Left colon (tissue), 2 donors: ENCODE measurements around the gene RPL35. TPM values are rescaled to one million over a fixed set of nuclear protein-coding genes. Genes with fewer than 3 reads are reported as not detected.
"Not testable (repeated sequence)": the region's sequence is repeated elsewhere in the genome, so short reads cannot be mapped to it uniquely, and the experiment has no call there.

ENCODE experiments used
- ATAC-seq: fragments of 200-7000 bp; cut with Tn5 transposase; one replicate; pipeline ENCODE4 v1.9.1; 2020; ENCODE audit warnings: mild to moderate bottlenecking, moderate library complexity
- DNase-seq, 2 donors: peaks; one replicate each; pipeline ENCODE4 v3.0.0-alpha.2; 2020
- intact Hi-C, 2 donors: fragments of 100-400 bp; cut with DNase I in 1 of 2; cut with micrococcal nuclease in 1 of 2; formaldehyde crosslinking; loops; one replicate each; pipeline versions ENCODE4 v1.11.2 to v1.14.0; 2022; cut with DNase I, micrococcal nuclease
- total RNA-seq, 2 donors: library from RNA; stranded (reverse); fragmentation: NEBNext Ultra II Directional; extraction: Animal tissue kit (Norgen Biotek cat#: 25700); gene quantifications; one replicate each; pipeline ENCODE4 v1.2.1, GENCODE V29; 2021
- donor health status: DM: no; HTN: no; CAD: no.
- donor health status: DM: yes; HTN: yes; CAD: no.

The RPL35 gene
- total RNA-seq, 2 donors from 2014 or later: 771 to 811 TPM

DNA sequence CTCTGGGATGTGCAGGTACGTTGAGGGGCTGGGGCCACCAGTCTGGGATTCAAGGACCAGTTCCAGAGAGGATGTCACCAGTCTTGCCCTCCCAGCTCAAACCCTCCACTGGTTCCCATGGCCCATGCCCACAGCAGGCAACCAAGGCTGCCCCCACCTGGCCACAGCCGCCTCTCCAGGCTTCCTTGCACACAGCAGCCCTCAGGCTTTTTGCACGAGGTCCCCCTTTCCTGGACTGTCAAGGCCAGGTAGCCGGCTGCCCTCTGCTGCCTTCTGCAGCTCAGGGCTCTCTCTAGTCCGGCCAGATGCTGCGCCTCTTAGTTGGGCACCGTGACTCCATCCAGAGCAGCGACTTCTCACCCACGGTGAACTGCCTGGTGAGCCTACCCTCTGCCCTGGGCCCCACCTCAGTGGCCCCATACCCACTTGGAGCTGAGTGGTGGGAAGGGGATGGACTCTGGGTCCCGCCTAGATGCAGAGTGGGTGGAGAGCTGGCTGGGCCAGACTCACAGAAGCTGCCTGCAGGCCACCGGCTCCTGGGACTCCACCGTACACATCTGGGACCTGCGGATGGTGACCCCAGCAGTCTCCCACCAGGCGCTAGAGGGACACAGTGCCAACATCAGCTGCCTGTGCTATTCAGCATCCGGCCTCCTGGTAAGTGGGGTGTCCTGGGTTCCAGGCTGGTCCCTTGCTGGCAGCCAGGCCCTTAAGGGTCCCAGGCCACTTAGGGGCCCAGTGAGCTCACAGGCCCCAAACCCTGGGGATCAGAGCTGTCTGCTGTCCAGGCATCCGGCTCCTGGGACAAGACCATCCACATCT is 5.6 kb downstream of the RPL35 start:
- intact Hi-C loops: no loop called here

DNA sequence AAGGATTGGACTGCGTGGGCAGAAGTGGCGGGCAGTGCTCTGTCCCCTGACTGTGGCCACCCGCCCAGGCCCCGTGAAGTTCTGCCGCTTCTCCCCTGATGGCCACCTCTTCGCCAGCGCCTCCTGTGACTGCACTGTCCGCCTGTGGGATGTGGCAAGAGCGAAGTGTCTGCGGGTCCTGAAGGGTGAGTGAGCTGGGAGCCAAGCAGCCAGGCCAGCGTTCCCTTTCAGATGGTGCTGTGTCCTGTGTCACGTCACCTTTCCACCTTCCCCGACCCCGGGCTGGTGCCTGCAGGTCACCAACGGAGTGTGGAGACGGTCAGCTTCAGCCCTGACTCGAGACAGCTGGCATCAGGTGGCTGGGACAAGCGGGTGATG is 6.2 kb downstream of the RPL35 start:
- intact Hi-C loops: no loop called here
- no peak for DNase-seq
- ATAC-seq: no peak

More for the DNA sequence above, 5.6 kb downstream of the RPL35 start:
- ATAC-seq: peak; percentile 14
- no peak for DNase-seq

DNA sequence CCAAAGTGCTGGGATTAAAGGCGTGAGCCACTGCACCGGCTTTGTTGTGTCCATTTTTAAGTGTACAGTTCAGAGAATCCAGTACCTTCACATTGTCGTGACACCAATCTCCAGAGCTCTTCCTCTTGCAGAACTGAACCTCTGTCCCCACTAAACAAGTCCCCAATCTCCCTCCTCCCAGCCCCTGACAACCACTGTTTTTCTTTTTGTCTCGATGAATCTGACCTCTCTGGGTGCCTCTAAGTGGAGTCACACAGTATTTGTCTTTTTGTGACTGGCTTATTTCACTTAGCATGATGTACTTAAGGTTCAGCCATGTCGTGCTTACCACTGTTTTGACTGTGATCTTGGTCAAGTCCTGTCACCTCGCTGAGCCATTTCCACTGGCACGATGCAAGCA is 6.9 kb downstream of the RPL35 start:
- ATAC-seq (no peak), DNase-seq (no peak)
- intact Hi-C loops: loop anchor here in 1 of 2 donors (5.0 kb wide), 1 partner anchor 83 kb away; the partner anchor contains the start of gene NR6A1

DNA sequence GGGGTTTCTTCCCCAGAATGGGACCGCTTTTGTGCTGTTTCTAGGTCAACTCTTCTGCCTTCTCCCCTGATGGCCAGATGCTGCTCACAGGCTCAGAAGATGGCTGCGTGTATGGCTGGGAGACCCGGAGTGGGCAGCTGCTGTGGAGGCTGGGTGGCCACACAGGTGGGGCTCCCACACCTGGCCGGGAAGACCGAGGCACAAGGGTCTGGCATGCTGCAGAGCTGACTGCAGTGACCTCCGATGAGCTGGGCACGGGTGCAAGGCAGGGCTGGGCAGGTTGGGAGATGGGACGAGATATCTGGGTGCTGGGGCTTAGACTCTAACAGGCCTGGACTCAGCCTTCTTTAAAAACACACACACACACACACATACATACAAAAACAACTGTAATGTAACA is 7.6 kb downstream of the RPL35 start:
- no peak for ATAC-seq
- no peak for DNase-seq
- intact Hi-C loops: loop anchor here in 1 of 2 donors (5.0 kb wide), 1 partner anchor 82 kb away; the partner anchor contains the start of gene NR6A1

DNA sequence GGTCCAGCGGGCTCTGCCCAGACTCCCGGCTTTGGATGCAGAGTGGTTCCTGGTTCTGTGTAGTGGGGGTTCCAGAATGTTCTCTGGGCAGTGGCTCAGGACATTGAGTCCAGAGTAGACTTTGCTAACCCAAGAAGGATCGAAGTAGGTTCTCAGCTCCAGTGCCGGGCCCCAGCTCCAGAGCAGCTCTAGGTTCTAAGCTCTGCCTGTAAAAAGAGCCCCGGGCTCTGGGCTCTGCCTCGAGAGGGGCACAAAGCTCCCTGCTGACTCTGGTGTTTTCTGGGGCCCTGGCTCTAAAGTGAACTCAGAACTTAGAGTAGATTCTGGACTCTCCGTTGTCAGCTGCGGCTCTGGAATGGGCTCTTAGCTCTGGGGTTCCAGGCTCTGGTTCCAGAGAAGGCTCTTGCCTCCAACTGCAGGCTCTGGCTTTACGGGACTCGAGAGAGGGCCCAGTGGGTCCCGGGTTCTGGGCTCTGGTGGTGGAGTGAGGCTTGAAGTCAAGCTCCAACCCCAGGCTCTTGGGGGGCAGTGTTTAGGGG is 8.1 kb downstream of the RPL35 start:
- ATAC-seq (no peak), DNase-seq (no peak)
- intact Hi-C loops: loop anchor here (2.0 to 5.0 kb wide), 2 partner anchors 79 to 81 kb away; partner anchors contain the start of gene NR6A1 (in 1 of the 2)

DNA sequence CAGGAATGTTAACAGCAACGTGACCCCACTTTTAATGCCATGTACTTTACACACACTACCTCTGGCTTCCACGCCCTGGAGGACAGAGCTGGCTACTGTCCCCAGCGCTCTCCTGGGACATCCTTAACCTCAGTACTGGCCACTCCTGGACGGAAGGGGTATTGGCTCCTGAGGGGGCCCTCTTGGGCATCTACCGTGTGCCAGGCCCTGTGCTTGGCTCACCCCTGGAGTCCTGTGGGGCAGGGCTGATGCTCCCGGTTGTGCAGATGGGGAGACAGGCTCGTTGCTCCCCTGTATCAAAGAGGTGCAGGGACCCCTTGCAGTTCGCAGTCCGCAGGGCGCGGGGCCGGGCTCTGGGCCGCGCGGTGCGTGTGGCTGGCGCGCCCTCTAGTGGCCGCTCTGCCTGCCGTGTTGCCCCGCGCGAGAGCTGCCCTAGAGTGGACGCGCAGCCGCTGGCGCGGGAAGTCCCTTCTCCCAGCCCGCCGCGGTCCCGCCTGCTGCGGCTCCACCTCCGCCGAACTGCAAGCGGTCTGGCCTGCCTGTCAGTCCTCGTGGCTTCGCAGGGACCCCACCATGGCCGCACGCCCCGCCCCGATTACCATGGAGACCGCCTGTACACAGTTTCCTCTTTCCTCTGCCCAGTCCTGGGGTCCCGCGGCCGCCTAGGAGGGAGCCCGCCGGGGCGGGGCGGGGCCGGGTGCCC is 8.8 kb downstream of the RPL35 start, which contains the start of gene WDR38:
Gene WDR38, plus strand, starts transcription at position 632 of the 703 bp plus-strand sequence. CDS start 72 bp downstream, outside the sequence.
- intact Hi-C loops: loop anchor here (2.0 to 5.0 kb wide), 2 partner anchors 78 to 81 kb away; partner anchors contain the start of gene NR6A1 (in 1 of the 2)

DNA sequence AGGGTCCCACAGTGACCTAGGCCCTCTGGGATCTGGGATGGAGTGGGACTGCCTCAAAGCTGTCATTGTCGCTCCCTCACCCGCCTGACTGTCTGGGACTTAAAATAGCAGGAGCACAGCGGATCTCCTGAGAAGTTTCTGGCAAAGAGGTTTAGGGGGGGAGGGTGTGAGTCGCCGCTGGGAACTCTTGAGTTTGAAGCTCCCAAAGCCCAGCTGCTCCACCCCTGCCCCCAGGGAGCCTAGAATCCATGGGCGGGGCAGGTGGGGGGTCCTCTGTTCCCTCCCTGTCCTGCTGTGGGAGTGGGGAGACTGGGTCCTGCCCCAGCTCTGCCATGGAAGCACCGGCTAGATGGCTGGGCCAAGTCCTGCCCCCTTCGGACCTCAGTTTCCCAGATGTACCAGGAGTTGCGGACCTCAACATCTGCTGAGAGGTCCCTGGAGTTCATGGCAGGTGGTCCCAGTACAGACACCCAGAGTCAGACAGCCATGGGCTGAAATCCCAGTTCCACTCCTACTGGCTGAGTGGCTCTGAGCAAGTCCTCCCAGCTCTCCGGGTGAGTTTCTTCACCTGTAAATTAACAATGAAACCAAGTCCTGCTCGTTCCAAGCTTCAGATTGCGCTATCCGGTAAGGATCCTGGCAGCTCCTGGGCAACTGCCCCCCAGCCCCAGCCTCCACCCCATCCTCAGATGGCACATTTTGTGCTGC is 9.5 kb downstream of the RPL35 start:
- DNase-seq: no peak
- intact Hi-C loops: loop anchor here (2.0 to 5.0 kb wide), 2 partner anchors 77 to 80 kb away; partner anchors contain the start of gene NR6A1 (in 1 of the 2)
- ATAC-seq: no peak

More for the DNA sequence above, 8.8 kb downstream of the RPL35 start, which contains the start of gene WDR38:
- DNase-seq: peak; percentile 66 to 82
- ATAC-seq: peak; percentile 87

DNA sequence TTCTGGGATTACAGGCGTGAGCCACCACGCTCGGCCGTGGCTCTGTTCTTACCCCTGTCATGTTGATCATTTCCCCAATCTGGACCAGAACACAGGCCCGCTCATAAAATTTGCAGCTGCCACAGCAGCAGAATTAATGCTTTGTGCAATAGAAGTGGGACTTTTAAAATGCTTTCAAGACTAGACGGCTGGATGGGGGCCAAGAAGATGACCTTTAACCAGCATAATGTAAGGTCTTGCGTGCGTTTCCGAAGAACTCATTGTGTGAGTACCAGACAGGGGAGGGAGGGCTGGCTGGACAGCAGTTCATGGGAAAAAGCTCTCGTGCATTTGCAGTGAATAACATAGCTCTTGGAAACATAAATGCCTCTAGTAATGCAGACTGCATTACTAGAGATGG is 12.0 kb downstream of the RPL35 start:
- intact Hi-C loops: loop anchor here in 1 of 2 donors (5.0 kb wide), 1 partner anchor 78 kb away; the partner anchor contains the start of gene NR6A1
- DNase-seq (no peak), ATAC-seq (no peak)

DNA sequence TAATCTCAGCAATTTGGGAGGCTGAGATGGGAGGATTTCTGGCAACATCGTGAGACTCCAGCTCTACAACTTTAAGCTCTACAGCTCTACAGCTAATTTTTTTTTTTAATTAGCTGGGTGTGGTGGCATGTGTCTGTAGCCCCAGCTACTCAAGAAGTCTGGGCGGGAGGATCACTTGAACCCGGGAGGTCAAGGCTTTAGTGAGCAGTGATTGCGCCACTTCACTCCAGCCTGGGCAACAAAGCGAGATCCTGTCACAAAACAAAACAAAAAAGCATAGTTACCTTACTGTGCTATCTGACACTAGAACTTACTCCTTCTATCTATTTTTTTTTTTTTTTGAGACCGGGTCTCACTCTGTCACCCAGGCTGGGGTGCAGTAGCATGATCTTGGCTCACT is 14.8 kb downstream of the RPL35 start:
- DNase-seq: no peak
- intact Hi-C loops: no loop called here
- peak; percentile 37 for ATAC-seq

DNA sequence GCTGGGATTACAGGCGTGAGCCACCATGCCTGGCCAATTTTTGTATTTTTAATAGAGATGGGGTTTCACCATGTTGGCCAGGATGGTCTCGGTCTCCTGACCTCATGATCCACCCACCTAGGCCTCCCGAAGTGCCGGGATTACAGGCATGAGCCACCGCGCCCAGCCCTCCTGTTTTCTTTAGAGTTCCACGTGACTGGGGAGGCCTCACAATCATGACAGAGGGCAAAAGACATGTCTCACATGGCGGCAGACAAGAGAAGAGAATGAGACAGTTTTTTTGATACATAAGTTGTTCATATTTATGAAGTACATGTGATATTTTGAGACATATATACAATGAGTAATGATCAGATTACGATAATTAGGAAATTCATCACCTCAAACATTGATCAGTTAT is 15.3 kb downstream of the RPL35 start:
- intact Hi-C loops, DNase-seq, ATAC-seq: not testable (repeated sequence)

DNA sequence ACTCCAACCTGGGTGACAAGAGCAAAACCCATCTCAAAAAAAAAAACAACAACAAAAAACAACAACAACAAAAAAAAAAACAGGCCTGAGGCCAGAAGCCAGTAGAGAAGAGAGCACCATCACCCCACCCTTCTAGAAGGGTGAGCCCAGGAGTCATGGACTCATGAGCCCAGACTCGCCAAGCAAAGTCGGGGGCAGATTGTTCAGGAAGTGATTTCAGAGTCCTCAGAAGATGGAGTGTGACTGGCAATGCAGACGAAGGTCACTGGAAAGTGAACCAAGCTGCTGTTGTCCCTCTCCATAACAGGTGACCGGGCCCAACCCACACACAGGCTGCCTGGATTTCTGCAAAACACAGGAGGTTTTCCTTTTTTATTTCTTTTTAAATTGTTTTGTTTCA is 17.5 kb downstream of the RPL35 start:
- intact Hi-C loops: no loop called here
- ATAC-seq: no peak
- DNase-seq: no peak

DNA sequence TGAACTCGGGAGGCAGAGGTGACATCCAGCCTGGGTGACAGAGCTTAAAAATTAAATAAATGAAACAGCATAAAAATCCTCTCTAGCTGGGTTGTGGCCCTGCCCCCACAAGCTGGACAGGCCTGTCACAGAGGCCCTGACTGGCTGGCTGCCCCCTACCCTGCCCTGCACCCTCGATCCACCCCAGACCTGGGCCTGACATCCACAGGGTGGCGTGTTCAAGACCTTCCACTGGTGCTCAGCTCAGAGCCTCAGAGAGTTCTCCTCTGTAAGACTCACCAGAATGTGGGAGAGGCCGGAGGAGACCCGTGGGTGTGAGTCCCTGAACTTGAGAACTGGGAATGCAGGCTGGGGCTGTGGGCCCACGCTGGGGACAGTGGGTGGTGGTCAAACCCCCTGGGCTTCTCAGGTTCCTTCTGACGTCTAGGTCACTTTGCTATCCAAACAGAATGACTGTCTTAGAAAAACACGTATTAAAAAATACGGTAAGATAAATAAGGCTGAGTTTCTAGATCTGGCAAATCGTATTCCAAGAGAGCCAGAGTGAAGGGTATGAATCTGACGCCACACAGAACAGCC is 18.2 kb downstream of the RPL35 start:
- ATAC-seq: no peak

DNA sequence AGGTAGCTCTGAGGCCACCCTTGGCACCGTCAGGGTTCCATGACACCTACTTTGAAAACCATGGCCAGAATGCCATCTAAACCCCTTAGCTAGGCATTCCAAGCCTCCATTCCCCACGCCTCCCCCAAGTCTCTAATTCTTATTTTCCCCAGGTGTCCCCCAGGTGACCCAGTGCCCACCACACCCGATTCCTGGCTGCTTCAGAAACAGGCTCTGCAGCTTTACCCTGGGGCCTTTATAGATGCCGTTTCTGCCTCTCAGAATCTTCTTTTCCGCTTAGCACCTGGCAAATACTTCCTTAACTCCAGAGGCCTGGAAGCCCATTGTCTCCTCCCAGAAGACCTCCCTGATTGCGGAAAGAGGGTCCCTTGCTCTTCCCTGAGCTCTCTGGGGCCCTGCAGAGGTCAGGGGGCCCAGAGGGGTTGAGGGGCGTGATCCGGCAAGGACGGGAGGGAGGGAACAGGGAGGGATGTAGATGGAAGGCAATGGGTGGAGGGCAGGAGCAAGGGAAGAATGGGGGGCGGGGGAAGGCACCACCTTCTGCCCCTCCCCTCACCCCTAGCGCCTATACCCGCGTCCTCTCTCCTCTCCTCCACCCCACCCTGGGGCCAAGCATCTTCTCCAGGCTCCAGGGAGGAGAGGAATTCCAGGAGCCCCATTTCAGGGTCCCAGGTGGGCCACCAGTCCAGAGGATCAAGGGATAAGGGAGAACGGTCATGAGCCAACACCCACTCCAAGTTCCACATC is 20.5 kb downstream of the RPL35 start:
- DNase-seq (no peak), ATAC-seq (no peak)
- intact Hi-C loops: no loop called here

More for the DNA sequence above, 18.2 kb downstream of the RPL35 start:
- intact Hi-C loops: no loop called here
- no peak for DNase-seq

DNA sequence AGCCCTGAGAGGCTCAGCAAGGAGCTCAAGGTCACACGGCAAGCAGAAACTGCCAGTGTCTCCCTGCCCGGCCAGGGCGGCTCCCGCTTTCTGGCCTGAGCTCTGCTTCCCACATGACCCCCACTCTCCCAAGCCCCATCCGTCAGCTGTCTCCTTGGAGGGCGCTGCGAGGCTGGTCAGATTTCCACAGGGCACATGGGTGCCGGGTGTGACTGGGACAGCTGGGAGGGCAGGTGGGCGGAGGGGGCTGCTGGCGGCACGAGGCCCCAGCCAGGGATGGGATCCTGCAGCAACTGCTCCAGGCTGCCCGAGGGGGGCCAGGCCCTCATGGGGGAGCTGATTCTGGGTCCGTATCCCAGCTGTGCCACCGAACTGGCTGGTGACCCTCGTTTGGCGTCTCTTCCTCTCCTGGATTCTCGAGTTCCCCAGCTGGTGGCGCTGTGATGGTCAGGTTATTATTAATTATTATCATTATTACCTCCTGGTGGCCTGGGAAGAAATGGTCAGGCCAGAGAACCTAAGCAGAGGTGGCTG is 21.4 kb downstream of the RPL35 start:
- DNase-seq: no peak
- no peak for ATAC-seq
- intact Hi-C loops: no loop called here

DNA sequence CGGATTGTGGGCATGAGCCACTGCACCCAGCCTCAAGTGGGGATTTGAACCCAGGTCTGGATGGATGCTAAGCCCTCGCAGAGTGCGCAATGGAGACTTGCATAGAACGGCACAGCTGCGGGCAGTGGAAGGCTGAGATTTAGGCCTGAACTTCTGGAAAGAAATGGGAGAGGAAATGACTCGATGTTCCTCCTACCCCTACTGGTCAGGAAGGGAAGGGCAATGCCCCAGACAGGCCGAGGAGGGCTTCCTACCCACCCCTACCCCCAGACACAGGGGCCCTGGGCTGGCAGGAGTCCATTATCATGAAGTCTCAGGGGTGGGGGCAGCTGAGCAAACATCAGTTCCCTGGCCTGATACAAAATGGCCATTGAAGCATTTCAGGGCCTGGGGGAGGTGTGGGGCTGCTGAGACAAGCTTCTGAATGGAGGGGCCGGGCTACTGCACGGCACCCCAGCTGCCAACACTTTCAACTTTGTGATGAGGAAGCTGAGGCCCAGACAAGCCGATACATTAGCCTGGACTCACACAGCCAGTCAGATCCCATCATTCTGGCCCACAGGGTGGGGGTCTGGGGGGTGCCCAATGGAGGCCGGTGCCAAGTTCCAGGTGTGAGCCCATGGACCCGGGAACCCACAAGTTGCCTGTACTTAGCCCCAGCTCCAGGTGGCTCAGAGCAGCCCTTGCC is 22.0 kb downstream of the RPL35 start:
- ATAC-seq: no peak
- intact Hi-C loops: no loop called here
- DNase-seq: no peak

DNA sequence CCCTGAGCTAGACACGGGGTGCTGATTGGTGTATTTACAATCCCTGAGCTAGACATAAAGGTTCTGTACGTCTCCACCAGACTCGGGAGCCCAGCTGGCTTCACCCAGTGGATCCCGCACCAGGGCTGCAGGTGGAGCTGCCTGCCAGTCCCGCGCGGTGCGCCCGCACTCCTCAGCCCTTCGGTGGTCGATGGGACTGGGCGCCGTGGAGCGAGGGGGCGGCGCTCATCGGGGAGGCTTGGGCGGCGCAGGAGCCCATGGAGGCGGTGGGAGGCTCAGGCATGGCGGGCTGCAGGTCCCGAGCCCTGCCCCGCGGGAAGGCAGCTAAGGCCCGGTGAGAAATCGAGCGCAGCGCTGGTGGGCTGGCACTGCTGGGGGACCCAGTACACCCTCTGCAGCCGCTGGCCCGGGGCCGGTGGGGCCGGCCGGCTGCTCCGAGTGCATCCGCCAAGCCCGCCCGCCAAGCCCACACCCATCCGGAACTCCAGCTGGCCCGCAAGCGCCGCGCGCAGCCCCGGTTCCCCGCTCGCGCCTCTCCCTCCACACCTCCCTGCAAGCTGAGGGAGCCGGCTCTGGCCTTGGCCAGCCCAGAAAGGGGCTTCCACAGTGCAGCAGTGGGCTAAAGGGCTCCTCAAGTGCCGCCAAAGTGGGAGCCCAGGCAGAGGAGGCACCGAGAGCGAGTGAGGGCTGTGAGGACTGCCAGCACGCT is 23.0 kb downstream of the RPL35 start:
- ATAC-seq, intact Hi-C loops, DNase-seq: not testable (repeated sequence)
